Sigmoid colon (tissue), 7 donors: ENCODE results near the gene SHFL. TPM values are rescaled to one million over a fixed set of nuclear protein-coding genes. Genes with fewer than 3 reads are reported as not detected.

Source experiments
- DNase-seq: peaks from one replicate; pipeline ENCODE4 v3.0.0-alpha.2; 2019
- H3K27ac ChIP-seq, 4 donors: fragments of 200-600 bp; sonication (generic); one replicate each; pipeline ENCODE4 v1.5.1; 2016 to 2019; ENCODE audit warnings: mild to moderate bottlenecking in 1 of 4
- H3K27me3 ChIP-seq, 3 donors: fragments of 200-600 bp; sonication (generic); one replicate each; pipeline ENCODE4 v1.5.1; 2019; ENCODE audit warnings: mild to moderate bottlenecking in 1 of 3
- H3K36me3 ChIP-seq, 4 donors: fragments of 200-600 bp; sonication (generic); one replicate each; pipeline ENCODE4 v1.5.1; 2016 to 2019
- H3K4me1 ChIP-seq, 4 donors: fragments of 200-600 bp; sonication (generic); one replicate each; pipeline ENCODE4 v1.5.1; 2017 to 2019
- H3K4me3 ChIP-seq, 4 donors: fragments of 200-600 bp; sonication (generic); one replicate each; pipeline ENCODE4 v1.5.1; 2017 to 2019; ENCODE audit warnings: mild to moderate bottlenecking in 2 of 4, moderate library complexity in 1 of 4
- H3K9me3 ChIP-seq, 4 donors: fragments of 200-600 bp in 3 of 4; sonication (generic) in 3 of 4; one replicate each; pipeline versions ENCODE4 v1.5.1 to v1.6.1; 2013 to 2019
- EP300 ChIP-seq, 4 donors: sonication (generic); formaldehyde crosslinking; IDR thresholded peaks; one replicate each; pipeline ENCODE4 v1.6.1; 2017; ENCODE audit warnings: antibody characterized with exemption in 4 of 4
- POLR2A ChIP-seq, 2 donors: fragments of 450-650 bp; IDR thresholded peaks; one replicate each; pipeline ENCODE4 v1.6.1; 2016; ENCODE audit warnings: antibody characterized with exemption in 2 of 2, mild to moderate bottlenecking in 2 of 2, moderate library complexity in 2 of 2
- POLR2AphosphoS5 ChIP-seq, 4 donors: sonication (generic); formaldehyde crosslinking; IDR thresholded peaks; one replicate each; pipeline ENCODE4 v1.6.1; 2017; ENCODE audit warnings: antibody characterized with exemption in 4 of 4
- WGBS, 2 donors: extraction: QIAGEN DNeasy Blood & Tissue Kit; methylation state at CpG; one replicate each; pipeline ENCODE4 v1.1.7; 2013; 5-methylcytosine and 5-hydroxymethylcytosine counted together
- intact Hi-C: fragments of 100-400 bp; cut with DNase I; formaldehyde crosslinking; loops from one replicate; pipeline ENCODE4 v1.15.1; 2023
- polyA plus RNA-seq, 3 donors: library from polyadenylated mRNA; stranded (reverse); fragments of 200-250 nt; gene quantifications; one replicate each; pipeline ENCODE4 v1.2.3, GENCODE V29; 2013
- total RNA-seq, 4 donors: library from RNA; depleted of rRNA; stranded (reverse); fragments of >200 nt; gene quantifications; one replicate each; pipeline ENCODE4 v1.1.0, GENCODE V29; 2016
- TF ChIP-seq, protein P1 (sequence below), 4 experiments: fragments of 450-650 bp in 3 of 4; fragments of 200-600 bp in 1 of 4; IDR thresholded peaks; one replicate each; pipeline ENCODE4 v1.5.1; 2016 to 2019; ENCODE audit warnings: antibody characterized with exemption in 4 of 4, mild to moderate bottlenecking in 3 of 4, moderate library complexity in 2 of 4
- donor health status: healthy with polysubstance abuse.
- donor health status: Bipolar disorder and iron deficiency.
- donor health status: healthy.

The SHFL gene
- total and polyA plus RNA-seq, 7 donors = 17.1 to 44.9 (median 26.2) TPM

DNA sequence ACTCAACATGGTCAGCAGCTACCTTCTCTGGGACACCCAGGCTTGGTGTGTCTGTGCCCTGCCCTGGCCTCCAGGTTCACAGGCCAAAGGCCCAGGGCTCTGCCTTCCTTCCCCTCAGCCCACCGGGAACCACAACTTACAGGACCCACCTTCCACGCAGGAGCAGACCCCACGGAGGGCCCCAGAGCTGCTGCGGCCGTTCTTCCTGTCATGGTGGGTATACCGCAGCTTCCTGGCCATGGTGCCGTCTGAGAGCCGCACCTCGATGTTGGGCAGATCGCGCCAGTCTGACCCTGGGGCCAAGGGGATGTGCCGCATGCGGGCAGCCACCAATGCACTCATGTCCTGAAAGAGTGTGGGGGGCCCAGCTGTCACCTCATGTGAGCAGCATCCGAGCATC lies 50.8 kb downstream of the SHFL start:
- no peak for DNase-seq
- Histone ChIP-seq H3K27me3 (no peaks in the 10 kb centered on the region), H3K9me3 (no peaks in the 10 kb centered on the region), H3K27ac (no peak overlapping the region), H3K4me1 (no peaks in the 10 kb centered on the region), H3K4me3 (no peak overlapping the region), H3K36me3 (peaks cover 9 to 94% (median 64%) of the 10 kb centered on the region in 4 donors)
- WGBS, 2 donors = 96 to 97% methylated on average over 14 of the region's 14 CpGs
- intact Hi-C loops = no loop called here
- no peak for TF ChIP-seq POLR2A (IDR thresholded peaks at IDR 0.05)

DNA sequence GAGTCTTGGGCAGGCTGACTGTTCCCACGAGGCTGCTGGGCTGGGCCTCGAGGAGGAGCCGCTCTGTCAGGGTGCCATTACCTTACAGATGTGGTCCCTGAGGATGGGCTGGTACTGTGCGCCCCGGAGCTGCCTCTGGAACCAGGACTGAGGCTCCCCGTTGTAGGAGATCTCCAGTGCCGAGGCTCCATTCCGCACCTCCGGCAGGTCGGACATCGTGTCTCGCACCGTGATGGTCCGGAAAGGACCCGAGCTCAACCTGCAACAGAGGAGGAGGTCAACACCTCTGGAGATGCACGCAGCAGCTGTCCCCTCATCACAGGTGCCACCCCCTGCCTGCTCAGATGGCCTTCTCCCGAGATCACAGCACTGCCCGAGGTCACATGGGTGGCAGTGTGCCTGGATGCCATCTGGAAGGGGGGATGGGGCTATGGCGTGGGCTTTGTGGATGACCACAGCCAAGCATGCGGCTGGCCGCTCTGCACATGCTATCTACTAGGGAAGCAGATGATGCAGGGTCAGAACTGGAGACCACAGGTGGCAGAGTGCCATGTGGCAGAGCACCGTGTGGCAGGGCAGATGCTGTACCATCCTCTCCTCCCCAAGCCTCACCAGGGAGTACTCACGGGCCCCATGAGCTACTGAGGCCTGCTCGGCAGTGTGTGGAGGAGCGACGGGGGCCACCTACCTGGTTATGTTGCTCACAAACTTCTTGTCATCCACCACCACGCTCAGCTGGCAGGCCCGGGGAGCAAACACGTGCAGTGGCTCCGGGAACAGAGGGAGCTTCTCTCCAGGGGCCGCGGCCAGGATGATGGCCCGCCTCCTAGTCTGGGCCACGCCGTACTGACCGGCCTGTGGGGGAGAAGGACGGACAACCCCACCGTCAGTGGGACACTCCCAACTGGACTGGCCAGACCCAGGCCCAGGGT lies 51.9 kb downstream of the SHFL start:
- Histone ChIP-seq H3K27ac (no peak overlapping the region), H3K4me1 (no peaks in the 10 kb centered on the region), H3K9me3 (no peaks in the 10 kb centered on the region), H3K27me3 (no peaks in the 10 kb centered on the region), H3K36me3 (peaks cover 9 to 97% (median 72%) of the 10 kb centered on the region in 4 donors), H3K4me3 (no peak overlapping the region)
- no peak for DNase-seq
- 93 to 95% methylated on average over 38 of the region's 38 CpGs for WGBS, 2 donors
- no peak for TF ChIP-seq POLR2AphosphoS5 (IDR thresholded peaks at IDR 0.05)
- TF ChIP-seq POLR2A (IDR thresholded peaks at IDR 0.05) = no peak
- no peak for TF ChIP-seq EP300 (IDR thresholded peaks at IDR 0.05)
- TF ChIP-seq, protein P1, sequence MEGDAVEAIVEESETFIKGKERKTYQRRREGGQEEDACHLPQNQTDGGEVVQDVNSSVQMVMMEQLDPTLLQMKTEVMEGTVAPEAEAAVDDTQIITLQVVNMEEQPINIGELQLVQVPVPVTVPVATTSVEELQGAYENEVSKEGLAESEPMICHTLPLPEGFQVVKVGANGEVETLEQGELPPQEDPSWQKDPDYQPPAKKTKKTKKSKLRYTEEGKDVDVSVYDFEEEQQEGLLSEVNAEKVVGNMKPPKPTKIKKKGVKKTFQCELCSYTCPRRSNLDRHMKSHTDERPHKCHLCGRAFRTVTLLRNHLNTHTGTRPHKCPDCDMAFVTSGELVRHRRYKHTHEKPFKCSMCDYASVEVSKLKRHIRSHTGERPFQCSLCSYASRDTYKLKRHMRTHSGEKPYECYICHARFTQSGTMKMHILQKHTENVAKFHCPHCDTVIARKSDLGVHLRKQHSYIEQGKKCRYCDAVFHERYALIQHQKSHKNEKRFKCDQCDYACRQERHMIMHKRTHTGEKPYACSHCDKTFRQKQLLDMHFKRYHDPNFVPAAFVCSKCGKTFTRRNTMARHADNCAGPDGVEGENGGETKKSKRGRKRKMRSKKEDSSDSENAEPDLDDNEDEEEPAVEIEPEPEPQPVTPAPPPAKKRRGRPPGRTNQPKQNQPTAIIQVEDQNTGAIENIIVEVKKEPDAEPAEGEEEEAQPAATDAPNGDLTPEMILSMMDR (IDR thresholded peaks at IDR 0.05) = no peak
- intact Hi-C loops = no loop called here

DNA sequence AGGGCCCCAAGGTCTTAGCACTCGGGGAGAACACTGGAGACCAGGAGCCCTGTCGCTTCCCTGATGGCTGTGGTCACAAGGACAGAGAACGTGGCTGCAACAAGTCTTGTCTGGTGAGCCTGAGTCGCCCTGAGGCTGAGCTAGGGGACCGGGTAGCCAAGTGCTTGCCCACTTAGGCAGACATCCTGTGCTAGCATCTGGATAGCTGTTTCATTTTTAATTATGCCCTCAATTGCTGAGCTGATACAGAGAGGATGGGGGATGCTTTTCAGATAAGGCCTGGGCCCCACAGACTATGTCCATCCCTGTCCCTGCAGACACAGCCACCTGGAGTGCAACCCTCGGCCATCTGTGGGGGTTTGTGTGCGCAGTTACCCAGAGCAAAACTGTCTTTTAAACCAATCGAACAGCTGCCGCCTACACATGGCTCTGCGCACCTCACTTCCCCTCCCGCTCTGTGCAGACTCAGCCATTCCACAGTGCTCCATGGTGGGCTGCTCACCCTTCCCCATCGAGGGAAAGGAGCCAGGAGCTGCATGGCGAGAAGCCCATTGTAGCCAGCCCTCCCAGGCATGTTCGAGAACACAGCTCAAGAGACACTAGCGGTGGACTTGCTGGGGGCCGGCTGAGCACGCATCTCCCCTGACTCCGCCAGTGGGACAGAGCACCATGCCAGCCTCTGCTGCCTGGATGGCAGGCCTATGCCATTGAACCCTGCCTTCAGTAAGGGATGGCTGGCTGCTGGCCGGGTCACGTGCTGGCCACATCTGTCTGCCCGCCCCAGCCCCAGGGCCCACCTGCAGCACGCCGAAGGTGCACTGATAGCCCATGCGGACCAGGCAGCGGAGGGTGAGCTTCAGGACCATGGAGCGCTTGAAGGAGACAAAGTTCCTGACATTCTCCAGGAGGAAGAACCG lies 53.0 kb downstream of the SHFL start:
- intact Hi-C loops = no loop called here
- Histone ChIP-seq H3K4me3 (no peak overlapping the region), H3K9me3 (no peaks in the 10 kb centered on the region), H3K36me3 (peaks cover 16 to 97% (median 76%) of the 10 kb centered on the region in 4 donors), H3K27me3 (no peaks in the 10 kb centered on the region), H3K4me1 (no peaks in the 10 kb centered on the region), H3K27ac (no peak overlapping the region)
- no peak for DNase-seq
- 96 to 97% methylated on average over 27 of the region's 27 CpGs for WGBS, 2 donors
- TF ChIP-seq POLR2A (IDR thresholded peaks at IDR 0.05) = no peak
- TF ChIP-seq, protein P1 (IDR thresholded peaks at IDR 0.05) = no peak
- no peak for TF ChIP-seq EP300 (IDR thresholded peaks at IDR 0.05)
- TF ChIP-seq POLR2AphosphoS5 (IDR thresholded peaks at IDR 0.05) = no peak

DNA sequence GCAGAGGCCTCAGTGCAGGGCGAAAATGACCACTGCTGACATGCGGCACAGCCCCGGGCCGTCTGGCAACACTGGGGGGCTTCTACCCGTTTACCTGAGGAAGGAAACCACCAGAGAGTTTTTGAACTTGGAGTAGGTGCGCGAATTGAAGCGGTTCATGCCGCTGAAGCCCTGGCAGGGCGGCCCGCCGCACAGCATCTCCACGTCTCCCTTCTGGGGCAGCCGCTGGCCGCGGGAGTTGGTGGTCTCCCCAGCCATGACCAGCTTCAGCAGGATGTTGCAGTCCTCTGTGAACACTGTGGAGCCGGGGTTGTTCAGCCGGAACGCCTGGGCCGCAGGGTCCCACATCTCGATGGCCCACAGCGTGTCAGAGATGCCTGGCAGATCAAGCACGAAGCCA lies 53.8 kb downstream of the SHFL start:
- DNase-seq = no peak
- TF ChIP-seq EP300 (IDR thresholded peaks at IDR 0.05) = no peak
- no peak overlapping the region for H3K27ac ChIP-seq
- no peaks in the 10 kb centered on the region for H3K27me3 ChIP-seq
- peaks cover 16 to 98% (median 80%) of the 10 kb centered on the region in 4 donors for H3K36me3 ChIP-seq
- intact Hi-C loops = no loop called here
- no peaks in the 10 kb centered on the region for H3K4me1 ChIP-seq
- no peaks in the 10 kb centered on the region for H3K9me3 ChIP-seq
- H3K4me3 ChIP-seq = no peak overlapping the region
- WGBS, 2 donors = 97% methylated on average over 23 of the region's 23 CpGs

DNA sequence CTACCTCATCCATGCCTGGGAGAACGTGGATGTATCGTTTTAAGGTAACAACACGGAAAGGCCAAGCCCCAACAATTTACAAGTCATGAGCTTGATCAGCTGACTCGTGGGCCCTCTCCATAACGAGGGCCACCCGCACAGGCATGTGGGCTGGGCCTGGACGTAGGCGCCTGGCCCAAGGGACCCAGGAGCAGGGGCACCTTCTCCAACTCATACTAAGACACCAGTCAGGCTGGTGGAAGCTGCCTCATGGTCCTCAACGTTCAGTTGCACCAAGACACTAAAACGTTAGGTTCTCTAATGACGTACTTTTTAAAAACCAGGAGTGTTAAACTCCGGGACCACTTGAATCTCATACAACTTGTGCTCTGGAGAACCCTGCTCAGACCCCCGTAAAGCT lies 55.4 kb downstream of the SHFL start:
- DNase-seq = no peak
- intact Hi-C loops = no loop called here
- H3K27ac ChIP-seq = no peak overlapping the region
- 92 to 93% methylated on average over 13 of the region's 13 CpGs for WGBS, 2 donors
- no peaks in the 10 kb centered on the region for H3K9me3 ChIP-seq
- H3K4me1 ChIP-seq = no peaks in the 10 kb centered on the region
- no peaks in the 10 kb centered on the region for H3K27me3 ChIP-seq
- H3K36me3 ChIP-seq = peaks cover 21 to 100% (median 81%) of the 10 kb centered on the region in 4 donors
- H3K4me3 ChIP-seq = no peak overlapping the region
- no peak for TF ChIP-seq EP300 (IDR thresholded peaks at IDR 0.05)
- no peak for TF ChIP-seq POLR2AphosphoS5 (IDR thresholded peaks at IDR 0.05)
- TF ChIP-seq, protein P1 (IDR thresholded peaks at IDR 0.05) = no peak
- no peak for TF ChIP-seq POLR2A (IDR thresholded peaks at IDR 0.05)
